HG02642 (cell line): ENCODE results near the gene KCNJ12.
"Not testable (repeated sequence)": the region's sequence is repeated elsewhere in the genome, so short reads cannot be mapped to it uniquely, and the experiment has no call there.

Source experiments
- ATAC-seq: cut with Tn5 transposase; IDR thresholded peaks from one replicate; pipeline ENCODE4 v1.9.1; 2021; ENCODE audit warnings: mild to moderate bottlenecking; ENCODE audit not compliant: unreplicated experiment, poor library complexity

Gene KCNJ12

DNA sequence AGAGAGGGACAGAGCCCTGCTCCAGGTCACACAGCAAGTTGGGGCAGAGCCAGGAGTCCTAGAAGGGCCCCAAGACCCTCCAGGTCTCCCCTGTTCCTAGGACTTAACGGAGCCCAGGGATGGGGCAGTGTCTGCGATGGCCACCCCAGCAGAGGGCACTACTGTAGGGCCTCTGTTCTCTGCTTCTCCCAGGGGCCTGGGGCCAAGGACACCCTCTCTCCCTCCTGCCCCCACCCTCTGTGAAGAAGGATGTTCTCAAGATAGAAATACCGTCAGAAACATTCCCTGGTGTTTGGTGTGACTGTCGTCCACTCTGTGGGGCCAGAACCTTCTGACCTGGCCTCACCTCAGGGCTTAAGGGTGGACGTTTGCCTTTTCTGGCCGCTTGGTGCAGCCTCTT is 28.4 kb downstream of the KCNJ12 start:
- not testable (repeated sequence) for ATAC-seq

GRCh38 chr17:21404956-21405731 is 29.0 kb downstream of the KCNJ12 start:
- not testable (repeated sequence) for ATAC-seq

DNA sequence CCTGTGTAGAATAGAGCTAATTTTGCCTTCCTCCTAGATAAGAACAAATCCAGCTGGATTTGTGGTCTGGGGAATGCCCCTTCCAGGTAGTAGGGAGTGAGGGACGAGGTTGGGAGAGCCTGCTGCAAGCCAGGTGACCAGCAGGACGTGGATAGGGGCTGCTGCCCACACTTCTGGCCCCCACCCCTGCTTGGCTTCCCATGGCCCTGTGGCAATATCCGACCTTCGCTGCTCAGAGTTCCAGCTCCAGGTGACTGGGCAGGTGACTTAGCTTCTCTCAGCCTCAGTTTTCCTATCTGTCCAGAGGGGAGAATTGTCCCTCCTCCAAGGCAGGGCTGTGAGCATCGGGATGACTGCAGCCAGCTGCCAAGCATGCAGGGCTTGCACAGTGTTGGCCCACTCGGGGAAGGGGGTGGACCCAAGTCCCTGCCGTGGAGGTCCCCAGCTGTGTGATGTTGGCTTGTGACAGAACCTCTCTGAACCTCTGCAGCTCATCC is 29.8 kb downstream of the KCNJ12 start:
- ATAC-seq: not testable (repeated sequence)

GRCh38 chr17:21406616-21407404 is 30.7 kb downstream of the KCNJ12 start:
- ATAC-seq: not testable (repeated sequence)

- ATAC-seq: not testable (repeated sequence)
These were observed 31.6 kb downstream of the KCNJ12 start for GRCh38 chr17:21407752-21408151.

DNA sequence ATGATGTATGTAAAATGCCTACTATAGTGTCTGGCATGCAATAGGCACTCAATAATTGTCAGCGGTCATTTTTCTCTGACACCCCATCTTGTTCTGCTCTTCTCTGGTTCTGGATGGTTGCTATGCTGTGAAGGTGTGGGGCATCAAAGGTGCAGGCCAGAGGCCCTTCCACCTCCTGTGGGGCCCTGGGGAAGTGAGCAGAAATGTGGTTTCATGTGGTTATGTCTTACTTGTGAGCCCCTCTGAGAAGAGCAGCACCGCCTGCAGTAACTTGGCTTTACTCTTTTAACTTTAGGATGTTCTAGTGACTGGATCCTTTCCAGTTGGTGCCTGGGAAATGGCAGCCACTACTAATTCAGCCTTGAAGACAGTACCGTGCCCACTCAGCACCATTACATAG is 32.1 kb downstream of the KCNJ12 start:
- not testable (repeated sequence) for ATAC-seq

DNA sequence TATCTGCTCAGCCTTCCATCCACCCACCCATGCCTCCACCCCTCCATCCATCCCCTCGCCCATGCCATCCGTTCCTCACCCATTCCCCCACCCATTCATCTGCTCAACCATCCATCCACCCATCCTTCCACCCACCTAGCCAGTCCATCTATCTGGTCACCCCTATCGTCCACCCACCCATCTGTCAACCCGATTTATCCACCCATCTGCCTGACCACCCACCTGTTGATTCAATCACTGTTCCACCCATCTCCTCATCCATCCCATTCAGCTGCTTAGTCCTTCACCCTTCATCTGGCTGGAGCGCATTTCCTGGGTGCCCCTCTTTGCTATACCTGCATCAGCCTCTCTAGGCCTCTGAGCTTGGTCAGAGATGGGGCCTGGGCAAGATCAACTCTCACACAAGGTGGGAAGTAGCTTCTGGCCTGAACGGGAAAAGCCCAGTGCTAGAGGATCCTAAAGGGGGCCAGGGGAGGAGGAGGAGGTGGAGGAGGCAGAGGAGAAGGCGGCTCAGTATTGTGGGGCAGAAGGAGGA is 32.7 kb downstream of the KCNJ12 start:
- not testable (repeated sequence) for ATAC-seq

DNA sequence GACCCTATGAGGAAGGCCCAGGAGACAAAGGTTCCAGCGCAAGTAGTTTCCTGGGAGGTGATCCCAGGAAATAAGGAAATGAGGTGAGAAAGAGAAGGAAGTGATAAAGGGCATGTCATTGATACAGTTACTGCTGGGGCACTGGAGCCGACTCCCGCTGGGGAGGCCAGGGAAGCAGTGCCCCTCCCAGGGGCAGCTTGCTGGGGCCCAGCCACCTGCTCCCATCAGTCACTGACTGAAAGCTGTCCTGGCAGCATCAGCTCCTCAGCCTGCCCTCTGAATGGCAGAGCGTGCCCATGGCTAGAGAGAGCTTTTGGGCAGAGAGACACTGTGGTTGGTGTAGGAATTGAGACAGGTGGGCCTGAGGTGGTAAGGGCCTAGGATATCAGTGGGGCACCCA is 33.2 kb downstream of the KCNJ12 start:
- not testable (repeated sequence) for ATAC-seq

DNA sequence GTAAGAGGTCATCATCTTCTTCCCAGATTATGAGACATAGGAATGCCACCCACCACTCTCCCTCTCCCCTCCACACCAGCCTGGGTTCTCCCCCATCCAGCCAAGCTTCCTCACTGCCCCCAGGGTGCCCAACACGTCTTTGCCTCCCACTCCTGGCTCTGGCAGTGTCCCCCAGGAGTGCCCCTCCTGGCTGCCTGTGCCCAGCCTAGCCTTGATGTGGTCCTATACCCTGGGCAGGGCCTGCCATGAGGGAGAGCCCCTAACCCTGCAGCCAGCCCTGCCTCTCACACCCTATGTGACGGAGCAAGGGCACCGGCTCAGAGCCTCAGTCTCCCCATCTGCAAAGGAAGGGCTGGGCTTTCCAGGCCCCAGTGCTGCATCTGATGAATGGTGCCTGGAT is 33.8 kb downstream of the KCNJ12 start:
- ATAC-seq: not testable (repeated sequence)

DNA sequence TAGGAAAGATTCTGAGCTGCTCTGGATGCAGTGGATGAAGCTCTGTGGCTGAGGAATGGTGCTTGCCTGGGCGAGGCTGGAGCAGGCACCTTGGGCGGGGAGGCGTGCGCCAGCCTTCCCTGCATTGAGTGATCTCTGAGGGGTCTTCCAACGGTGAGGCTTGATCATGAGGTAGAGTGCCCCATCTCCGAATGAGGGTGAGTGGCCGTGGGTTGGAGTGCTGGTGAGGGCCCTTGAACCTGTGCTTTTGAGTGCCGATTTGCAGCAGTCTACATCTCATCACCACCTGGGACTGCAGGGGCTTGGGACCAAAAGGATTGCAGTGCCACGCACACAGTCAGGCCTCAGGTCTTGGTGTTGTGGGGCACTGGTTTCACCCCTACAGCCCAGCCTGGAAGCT is 34.2 kb downstream of the KCNJ12 start:
- ATAC-seq: not testable (repeated sequence)

- ATAC-seq: not testable (repeated sequence)
These were observed 34.9 kb downstream of the KCNJ12 start for GRCh38 chr17:21410906-21411678.

- not testable (repeated sequence) for ATAC-seq
These were observed 35.6 kb downstream of the KCNJ12 start for GRCh38 chr17:21411679-21412205.

- ATAC-seq: not testable (repeated sequence)
These were observed 36.1 kb downstream of the KCNJ12 start for GRCh38 chr17:21412207-21412681.

- ATAC-seq: not testable (repeated sequence)
These were observed 37.6 kb downstream of the KCNJ12 start for GRCh38 chr17:21413570-21414279.

- not testable (repeated sequence) for ATAC-seq
These were observed 38.5 kb downstream of the KCNJ12 start for GRCh38 chr17:21414616-21415015.

DNA sequence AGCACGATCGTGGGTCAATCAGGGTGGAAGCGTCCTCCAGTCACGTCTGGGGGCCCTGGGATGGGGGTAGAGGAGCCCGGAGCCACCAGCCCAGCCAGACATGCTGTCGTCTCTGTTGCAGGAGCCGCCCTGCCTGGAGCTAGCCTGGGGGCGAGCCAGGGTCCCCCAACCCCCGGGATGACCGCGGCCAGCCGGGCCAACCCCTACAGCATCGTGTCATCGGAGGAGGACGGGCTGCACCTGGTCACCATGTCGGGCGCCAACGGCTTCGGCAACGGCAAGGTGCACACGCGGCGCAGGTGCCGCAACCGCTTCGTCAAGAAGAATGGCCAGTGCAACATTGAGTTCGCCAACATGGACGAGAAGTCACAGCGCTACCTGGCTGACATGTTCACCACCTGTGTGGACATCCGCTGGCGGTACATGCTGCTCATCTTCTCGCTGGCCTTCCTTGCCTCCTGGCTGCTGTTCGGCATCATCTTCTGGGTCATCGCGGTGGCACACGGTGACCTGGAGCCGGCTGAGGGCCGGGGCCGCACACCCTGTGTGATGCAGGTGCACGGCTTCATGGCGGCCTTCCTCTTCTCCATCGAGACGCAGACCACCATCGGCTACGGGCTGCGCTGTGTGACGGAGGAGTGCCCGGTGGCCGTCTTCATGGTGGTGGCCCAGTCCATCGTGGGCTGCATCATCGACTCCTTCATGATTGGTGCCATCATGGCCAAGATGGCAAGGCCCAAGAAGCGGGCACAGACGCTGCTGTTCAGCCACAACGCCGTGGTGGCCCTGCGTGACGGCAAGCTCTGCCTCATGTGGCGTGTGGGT is 39.2 kb downstream of the KCNJ12 start:
- ATAC-seq: not testable (repeated sequence)

DNA sequence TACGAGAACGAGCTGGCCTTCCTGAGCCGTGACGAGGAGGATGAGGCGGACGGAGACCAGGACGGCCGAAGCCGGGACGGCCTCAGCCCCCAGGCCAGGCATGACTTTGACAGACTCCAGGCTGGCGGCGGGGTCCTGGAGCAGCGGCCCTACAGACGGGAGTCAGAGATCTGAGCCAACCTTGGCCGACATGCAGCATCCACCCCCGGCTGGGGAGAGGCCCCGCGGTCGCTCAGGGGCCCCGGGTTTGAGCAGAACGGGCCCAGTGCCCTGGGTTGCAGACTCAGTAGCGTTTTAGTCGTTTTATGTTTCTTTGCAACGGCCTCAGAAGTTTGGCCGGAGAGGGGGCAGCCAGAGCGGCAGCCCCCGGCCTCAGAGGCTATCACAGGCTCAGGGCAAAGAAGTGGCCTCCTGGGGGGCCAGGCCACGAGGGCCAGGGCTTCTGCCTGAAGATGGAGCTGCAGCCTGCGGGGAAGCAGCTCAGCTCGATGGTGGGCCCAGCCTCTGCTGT is 40.4 kb downstream of the KCNJ12 start:
- not testable (repeated sequence) for ATAC-seq

DNA sequence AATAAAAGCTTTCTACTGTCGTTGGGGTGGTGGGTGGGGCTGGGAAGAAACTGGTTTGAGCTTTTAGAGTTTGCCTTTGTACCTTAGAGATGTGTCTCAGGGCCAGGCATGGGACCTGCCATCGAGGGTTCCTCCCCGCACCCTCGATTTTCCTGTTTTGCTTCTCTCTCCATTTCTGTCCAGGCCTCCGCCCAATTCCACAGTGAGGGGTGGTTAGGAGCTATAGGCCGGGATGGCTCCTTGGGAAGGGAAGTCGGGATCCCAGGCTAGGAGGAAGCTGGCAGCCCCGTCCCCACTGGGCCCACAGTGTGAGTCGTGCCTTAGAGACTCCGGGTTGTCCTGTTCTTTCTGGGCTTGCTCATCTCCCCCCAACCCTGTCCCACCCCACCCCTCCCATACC is 41.2 kb downstream of the KCNJ12 start:
- not testable (repeated sequence) for ATAC-seq
